NK-92 (cell line): ENCODE measurements around the gene SLC9A3.
"Not testable (repeated sequence)": the region's sequence is repeated elsewhere in the genome, so short reads cannot be mapped to it uniquely, and the experiment has no call there.

Experiments used
- DNase-seq: peaks from one replicate; lab custom pipeline; 2025; ENCODE audit not compliant: unreplicated experiment; lab: John Stamatoyannopoulos, UW

The SLC9A3 gene

GRCh38 chr5:511476-511875, 12.8 kb downstream of the SLC9A3 start:
- DNase-seq, result no peak

GRCh38 chr5:510521-510920, 13.7 kb downstream of the SLC9A3 start:
- DNase-seq, result no peak

- DNase-seq, result no peak
Observed at GRCh38 chr5:509611-510185, 14.6 kb downstream of the SLC9A3 start.

GRCh38 chr5:507986-508575, 16.2 kb downstream of the SLC9A3 start:
- not testable (repeated sequence) for DNase-seq

GRCh38 chr5:505951-506525, 18.2 kb downstream of the SLC9A3 start:
- no peak for DNase-seq

- no peak for DNase-seq
Observed at GRCh38 chr5:504326-505154, 19.7 kb downstream of the SLC9A3 start.

GRCh38 chr5:502325-503079, 21.7 kb downstream of the SLC9A3 start:
- DNase-seq, result no peak

GRCh38 chr5:501831-502184, 22.4 kb downstream of the SLC9A3 start:
- no peak for DNase-seq

GRCh38 chr5:501105-501830, 23.0 kb downstream of the SLC9A3 start:
- DNase-seq, result no peak

- no peak for DNase-seq
Observed at GRCh38 chr5:500491-500890, 23.8 kb downstream of the SLC9A3 start.

- no peak for DNase-seq
Observed at GRCh38 chr5:499233-500209, 24.7 kb downstream of the SLC9A3 start.

- no peak for DNase-seq
Observed at GRCh38 chr5:497871-498509, 26.3 kb downstream of the SLC9A3 start.

GRCh38 chr5:497090-497700, 27.1 kb downstream of the SLC9A3 start:
- no peak for DNase-seq

GRCh38 chr5:496028-496427, 28.2 kb downstream of the SLC9A3 start:
- DNase-seq, result no peak

GRCh38 chr5:494667-495255, 29.5 kb downstream of the SLC9A3 start:
- DNase-seq, result no peak

- DNase-seq, result no peak
Observed at GRCh38 chr5:493758-494157, 30.5 kb downstream of the SLC9A3 start.

GRCh38 chr5:493119-493701, 31.0 kb downstream of the SLC9A3 start:
- no peak for DNase-seq
